ENCODE data around the gene PPP1R14D. TPM values are rescaled to one million over a fixed set of nuclear protein-coding genes. Genes with fewer than 3 reads are reported as not detected.

The PPP1R14D gene
- polyA plus RNA-seq, 3 donors: 0.13 to 1.2 TPM; not detected in 1

DNA sequence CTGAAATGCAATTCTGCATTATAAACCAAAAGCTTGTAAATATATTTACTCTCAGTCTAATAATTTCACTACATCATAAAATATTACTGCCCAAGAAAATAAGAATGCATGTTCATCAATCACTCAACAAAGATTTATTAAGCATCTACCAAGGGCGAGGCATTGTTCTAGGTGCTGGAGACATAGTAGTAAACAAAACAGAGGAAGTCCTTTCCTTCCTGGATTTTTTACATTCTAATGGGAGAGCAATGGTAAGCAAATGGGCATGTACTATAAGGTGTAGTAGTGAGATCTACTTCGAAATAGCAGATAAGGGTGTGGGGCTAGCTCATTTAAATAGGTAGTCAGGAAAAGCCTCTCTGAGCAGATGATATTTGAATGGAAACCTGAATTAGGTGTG is 32.5 kb downstream of the PPP1R14D start:
- no peak overlapping the region for H3K27ac ChIP-seq (ENCODE audit: low read depth, low read length)
- 65 to 75% (median 67%) methylated on average over 2 of the region's 2 CpGs for WGBS, 3 donors

DNA sequence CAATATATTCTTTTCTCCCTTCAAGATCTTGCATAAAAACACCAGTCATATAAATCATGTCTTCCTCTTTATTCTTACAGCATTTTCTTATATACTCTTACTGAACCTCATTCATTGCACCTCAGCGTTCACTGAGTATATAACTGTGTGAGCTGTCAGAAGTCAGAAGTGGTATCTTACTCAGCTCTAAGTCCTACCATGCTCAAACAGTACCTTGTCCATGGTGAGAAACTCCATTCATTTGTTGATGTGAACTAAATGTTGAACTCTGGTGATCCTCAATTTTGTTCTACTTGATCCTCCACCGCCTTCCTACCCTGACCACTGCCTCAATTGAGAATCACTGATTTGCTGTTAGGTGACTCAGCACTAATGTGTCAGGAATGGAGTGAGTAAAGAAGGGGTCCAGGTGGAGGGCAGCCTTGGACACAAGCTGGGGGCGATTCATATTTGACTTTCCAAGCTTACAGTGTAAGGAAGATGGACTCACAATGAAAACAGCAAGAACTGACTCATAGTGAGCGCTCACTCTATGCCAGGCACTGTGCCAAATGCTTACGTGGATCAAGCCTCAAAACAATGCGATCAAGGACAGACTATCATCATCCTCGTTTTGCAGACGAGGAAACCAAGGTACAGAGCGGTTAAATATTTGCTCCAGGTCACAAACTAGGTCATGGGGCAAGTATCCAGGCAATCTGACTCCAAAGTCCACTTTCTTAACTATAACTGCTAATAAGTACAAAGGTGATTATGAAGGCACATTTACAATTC is 35.1 kb downstream of the PPP1R14D start:
- 41 to 73% (median 72%) methylated on average over 9 of the region's 9 CpGs for WGBS, 3 donors

DNA sequence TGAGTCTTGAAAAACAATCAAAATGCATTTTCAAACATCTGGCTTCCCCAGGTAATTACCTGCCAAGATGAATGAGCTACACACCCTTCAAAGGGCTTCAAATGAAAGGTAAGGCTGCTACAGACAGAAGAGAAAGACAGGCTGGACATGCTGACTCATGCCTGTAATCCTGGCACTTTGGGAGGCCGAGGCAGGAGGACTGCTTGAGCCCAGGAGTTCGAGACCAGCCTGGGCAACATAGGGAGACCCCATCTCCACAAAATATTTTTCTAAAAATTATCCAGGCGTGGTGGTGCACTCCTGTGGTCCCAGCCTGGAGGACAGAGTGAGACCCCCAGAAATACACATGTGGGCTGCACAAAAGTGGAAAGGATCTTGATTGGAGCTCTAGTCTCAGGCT is 36.1 kb downstream of the PPP1R14D start:
- 81 to 99% (median 95%) methylated on average over 3 of the region's 3 CpGs for WGBS, 3 donors
- no peak overlapping the region for H3K27ac ChIP-seq (ENCODE audit: low read depth, low read length)

More for the DNA sequence above, 35.1 kb downstream of the PPP1R14D start:
- no peak overlapping the region for H3K27ac ChIP-seq (ENCODE audit: low read depth, low read length)

DNA sequence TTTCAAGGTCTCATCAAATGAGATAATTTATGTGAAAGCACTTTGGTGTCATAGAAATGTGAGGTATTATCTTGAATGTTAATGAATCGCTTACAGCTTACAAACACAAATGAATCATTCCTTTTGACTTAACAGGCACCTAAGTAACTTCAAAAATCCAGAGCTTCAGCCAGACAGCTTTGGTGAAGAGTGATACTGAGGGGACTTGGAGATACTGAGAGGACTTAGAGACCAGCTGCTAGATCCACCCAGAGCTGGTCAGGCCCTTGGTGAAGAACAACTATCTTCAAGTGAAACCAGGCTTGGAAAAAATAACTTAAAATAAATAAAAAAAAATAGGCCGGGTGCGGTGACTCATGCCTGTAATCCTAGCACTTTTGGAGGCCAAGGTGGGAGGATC is 37.8 kb downstream of the PPP1R14D start:
- H3K27ac ChIP-seq (ENCODE audit: low read depth, low read length): no peak overlapping the region
- WGBS, 3 donors: 61 to 89% (median 81%) methylated on average over 3 of the region's 3 CpGs

DNA sequence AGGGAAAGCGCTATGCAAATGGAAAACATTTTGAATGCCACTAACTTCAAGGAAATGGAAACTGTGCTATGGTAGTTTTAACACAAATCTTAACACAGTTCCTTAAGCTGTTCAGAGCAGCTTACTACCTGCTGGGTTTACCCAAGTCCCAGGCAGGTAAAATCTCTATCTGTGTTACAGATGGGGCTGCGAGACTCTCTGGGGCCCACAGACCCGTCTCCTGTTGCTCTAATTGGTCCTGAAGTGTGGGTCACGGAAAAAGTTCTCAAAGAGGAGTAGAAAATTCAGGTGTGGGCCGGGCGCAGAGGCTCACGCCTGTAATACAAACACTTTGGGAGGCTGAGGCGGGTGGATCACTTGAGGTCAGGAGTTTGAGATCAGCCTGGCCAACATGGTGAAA is 38.5 kb downstream of the PPP1R14D start:
- no peak overlapping the region for H3K27ac ChIP-seq (ENCODE audit: low read depth, low read length)
- WGBS, 3 donors: 88 to 95% (median 91%) methylated on average over 8 of the region's 8 CpGs

DNA sequence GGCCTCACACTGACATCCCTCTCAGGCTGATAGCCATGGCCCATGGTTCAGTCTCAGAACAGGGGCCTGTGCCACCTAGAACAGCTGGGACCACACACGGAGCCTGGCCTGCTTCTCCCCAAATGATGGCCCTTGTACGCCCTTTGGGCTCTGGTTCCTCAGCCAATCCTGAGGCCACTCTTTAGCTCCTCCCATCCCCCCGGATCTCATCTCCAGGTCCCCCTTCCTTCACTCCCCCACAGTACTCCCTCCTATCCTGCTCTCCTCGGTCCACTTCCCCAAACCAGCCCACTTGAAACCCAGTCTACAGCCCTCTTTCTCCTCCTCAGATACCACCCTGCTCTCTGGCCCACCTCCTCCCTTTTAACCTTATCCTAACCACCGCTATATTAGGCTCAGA is 39.4 kb downstream of the PPP1R14D start:
- no peak overlapping the region for H3K27ac ChIP-seq (ENCODE audit: low read depth, low read length)

DNA sequence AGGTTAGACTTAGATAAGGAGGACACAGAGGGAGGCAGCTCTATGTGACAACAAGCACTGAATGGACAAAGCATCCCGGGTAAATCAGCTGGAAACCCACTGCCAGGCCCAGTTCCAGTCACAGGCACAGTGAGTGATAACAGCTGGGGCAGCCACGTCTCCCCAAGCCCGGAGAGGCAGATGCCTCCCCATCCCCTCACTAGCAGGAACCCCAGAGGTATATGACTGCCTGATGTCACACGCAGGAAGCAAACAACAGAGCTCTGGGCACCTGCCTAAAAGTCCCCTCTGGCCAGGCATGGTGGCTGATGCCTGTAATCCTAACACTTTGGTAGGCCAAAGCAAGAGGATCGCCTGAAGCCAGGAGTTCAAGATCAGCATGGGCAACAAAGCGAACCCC is 40.5 kb downstream of the PPP1R14D start:
- no peak overlapping the region for H3K27ac ChIP-seq (ENCODE audit: low read depth, low read length)
- 58 to 76% (median 68%) methylated on average over 6 of the region's 6 CpGs for WGBS, 3 donors

More for the DNA sequence above, 39.4 kb downstream of the PPP1R14D start:
- 75 to 93% (median 81%) methylated on average over 5 of the region's 5 CpGs for WGBS, 3 donors

DNA sequence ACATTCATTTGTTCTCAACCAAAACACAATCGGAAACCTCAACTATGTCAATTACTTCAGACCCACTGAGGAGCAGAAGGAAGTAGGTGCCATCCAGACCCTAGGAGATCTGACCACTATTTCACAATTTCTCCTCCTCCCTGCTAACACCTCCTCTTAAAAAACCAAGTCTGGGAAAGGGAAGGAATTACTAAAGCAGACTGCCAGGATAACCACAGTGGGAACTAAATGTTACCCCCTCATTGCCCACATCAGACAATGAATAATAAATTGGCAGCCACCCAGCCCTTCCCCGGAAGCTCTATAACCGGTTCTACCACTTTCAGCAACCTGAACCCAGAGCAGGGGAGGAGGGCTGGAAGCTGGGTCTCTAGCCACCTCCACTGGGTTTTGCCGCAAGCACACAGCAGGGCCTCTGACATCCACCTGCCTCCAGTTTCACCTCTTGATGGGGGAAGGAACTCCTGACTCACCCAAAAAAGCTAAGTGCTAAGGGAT is 41.1 kb downstream of the PPP1R14D start:
- WGBS, 3 donors: 5 to 26% (median 21%) methylated on average over 4 of the region's 4 CpGs
- no peak overlapping the region for H3K27ac ChIP-seq (ENCODE audit: low read depth, low read length)

DNA sequence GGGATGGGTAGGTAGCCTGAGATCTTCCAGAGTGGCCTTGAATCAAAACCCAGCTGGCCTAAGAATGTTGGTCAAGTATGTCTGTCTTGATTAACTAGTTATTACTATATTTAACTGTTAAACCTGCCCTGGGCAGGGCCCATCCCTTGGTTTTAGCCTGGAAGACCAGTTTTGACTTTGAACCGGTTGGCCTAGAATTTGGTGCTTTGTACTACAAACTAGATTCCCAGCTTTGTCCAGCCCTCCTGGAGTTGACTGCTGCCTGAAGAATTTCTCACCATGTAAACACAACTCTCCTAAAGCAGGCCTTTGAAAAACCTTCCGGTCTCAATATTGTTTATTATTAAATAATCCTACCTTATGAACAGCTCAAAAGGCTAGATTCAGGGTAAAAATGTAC is 42.7 kb downstream of the PPP1R14D start:
- 61 to 90% (median 89%) methylated on average over 2 of the region's 2 CpGs for WGBS, 3 donors
- no peak overlapping the region for H3K27ac ChIP-seq (ENCODE audit: low read depth, low read length)

DNA sequence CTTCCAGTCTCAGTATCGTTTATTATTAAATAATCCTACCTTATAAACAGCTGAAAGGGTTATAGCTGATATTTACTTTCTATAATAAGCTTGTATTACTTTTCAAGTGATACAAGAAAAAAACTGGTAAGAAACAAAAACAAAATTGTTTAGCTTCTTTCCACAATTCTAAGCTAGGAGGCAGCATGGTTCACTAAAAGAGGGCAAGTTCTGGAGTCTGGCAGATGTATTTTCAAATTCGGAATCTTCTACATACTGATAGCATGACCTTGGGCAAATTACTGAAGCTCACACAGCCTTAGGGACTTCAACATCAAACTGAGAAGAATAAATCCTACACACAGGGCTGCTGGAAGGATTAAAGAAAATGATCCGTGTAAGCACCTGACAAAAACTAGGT is 43.3 kb downstream of the PPP1R14D start:
- 58 to 83% (median 82%) methylated on average over 3 of the region's 3 CpGs for WGBS, 3 donors
- no peak overlapping the region for H3K27ac ChIP-seq (ENCODE audit: low read depth, low read length)

DNA sequence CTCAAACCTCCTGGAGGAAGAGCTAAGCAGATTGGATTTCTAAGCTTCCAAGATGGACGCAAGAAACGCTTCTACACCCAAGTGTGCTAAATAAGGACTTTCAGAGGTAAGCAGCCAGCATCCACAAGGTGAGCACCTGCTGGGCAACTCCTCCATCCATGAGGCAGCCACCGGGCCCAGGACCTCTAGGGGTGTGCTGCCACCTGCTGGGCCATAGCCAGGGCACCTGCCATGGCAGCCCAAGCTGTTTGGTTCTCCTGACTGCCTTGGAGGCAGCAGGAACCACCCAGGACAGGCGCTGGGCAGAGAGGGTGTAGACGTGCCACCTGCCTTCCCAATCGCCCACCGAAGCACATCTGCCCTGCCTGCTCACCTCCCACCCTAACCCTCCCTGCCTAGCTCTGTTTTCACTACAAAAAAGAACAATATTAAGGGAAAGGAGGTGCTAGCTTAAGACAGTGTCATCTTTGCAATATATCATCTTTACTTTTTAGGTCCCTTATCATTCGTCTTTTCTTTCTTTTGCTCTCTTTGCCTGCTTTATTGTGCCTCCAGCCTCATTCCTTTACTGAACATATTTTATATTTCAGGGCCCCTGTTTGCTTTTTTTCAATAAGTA is 45.8 kb downstream of the PPP1R14D start:
- H3K27ac ChIP-seq (ENCODE audit: low read depth, low read length): no peak overlapping the region
- 31 to 68% (median 57%) methylated on average over 8 of the region's 8 CpGs for WGBS, 3 donors

DNA sequence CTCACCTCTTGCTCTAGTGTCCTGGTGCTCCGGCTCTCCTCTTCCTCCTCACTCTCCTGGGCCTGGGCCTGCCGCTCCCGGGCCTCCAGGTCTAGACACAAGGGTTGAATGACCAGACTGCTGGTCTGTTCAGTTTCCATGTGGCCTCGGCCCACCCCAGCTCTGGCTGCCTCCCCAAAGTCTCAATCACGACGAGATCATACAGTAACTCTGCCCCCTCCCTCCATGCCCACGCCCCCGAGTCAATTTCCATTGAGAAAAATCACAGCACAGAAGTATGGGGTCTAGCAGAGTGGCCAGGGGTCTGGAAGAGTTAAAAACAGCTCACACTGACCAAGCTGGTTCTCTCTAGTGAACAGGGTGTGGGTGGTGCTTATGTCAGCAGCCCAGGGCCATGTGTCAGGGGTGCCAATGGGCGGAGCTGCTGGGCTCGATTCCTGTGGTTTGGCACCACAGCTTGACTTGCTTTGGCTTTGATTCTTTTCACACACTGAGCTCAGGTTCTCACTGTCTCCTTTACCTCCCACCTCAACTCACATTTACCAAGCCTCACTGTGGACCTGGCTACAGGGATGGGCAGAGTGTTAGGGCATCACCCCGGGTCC is 51.9 kb downstream of the PPP1R14D start:
- H3K27ac ChIP-seq (ENCODE audit: low read depth, low read length): no peak overlapping the region
- 75 to 77% (median 76%) methylated on average over 11 of the region's 11 CpGs for WGBS, 3 donors

DNA sequence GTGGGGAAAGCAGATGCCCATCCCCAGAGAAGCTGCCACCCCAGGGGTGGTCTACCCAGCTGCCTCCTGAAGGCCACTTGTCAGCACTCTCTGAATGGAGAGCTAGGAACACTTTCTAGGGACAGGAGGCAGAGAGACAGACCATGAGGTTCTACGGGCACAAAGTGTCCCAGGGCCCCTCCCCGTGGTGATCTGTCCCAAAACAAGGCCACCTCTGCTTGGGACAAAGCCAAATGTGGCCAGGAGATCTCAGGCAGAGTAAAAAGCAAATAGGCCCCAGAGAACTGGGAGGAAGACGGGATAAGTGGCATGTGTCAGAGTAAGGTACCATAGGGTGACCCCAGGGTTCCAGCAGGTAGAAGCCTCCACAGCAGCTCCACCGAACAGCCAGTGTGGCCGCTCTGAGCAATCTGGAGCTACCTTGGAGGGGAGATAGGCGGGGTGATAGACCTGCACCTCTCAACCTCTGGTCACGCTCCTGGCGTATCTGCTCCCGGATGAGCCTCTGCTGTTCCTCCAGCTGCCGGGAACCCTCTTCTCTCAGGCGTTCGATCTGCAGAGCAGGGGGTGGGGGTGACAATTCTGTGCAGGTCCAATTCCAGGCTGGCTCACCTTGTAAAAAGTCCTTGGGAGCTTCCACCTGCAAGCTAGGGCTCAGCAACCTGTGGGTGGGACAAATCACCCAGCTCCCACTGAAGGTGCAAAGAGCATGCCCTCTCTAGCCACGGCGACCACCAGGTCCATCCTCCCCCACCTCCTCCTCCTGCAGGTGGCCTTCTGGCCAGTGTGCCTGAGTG is 52.6 kb downstream of the PPP1R14D start:
- 93 to 98% (median 97%) methylated on average over 14 of the region's 14 CpGs for WGBS, 3 donors
- no peak overlapping the region for H3K27ac ChIP-seq (ENCODE audit: low read depth, low read length)

DNA sequence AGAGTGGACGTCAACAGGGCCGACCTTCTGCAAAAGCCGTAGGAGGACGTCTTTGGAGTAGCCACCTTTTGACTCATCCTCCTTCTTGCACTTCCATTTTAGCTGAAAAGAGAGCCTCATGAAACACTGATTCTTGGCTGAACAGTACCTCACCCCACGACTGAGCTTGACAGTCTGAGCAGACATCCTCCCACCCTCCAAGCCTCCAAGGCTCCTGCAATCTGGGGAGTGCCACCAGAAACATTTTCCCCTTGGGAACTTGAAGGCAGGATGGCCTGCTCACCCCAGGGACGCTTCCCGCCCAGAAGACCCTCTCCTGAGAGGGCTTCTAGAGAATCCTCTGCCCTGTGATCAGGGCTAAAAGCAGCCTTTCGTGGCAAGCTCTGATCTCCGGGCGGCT is 53.5 kb downstream of the PPP1R14D start:
- WGBS, 3 donors: 91 to 96% (median 92%) methylated on average over 10 of the region's 10 CpGs
- no peak overlapping the region for H3K27ac ChIP-seq (ENCODE audit: low read depth, low read length)

DNA sequence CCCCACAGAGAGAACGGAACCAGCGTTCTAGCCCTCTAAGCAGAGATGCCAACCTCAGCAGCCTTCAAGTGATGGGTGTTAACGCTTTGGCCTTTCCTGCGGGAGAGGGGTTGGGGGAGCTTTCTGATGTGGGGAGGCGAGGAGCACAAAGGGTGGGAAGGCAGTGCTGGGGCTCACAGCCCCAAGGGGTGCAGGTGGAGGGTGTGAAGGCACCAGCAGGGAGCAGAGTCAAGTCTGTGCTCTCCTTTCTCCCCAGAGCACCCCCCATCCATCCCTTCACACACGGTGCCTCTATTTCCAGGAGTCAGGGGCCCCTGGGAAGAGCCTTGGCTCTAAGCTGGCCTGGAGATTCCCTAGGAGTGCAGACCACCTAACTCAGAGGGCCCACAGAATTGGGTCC is 54.6 kb downstream of the PPP1R14D start:
- WGBS, 3 donors: 90 to 95% (median 94%) methylated on average over 6 of the region's 6 CpGs
- H3K27ac ChIP-seq (ENCODE audit: low read depth, low read length): no peak overlapping the region

DNA sequence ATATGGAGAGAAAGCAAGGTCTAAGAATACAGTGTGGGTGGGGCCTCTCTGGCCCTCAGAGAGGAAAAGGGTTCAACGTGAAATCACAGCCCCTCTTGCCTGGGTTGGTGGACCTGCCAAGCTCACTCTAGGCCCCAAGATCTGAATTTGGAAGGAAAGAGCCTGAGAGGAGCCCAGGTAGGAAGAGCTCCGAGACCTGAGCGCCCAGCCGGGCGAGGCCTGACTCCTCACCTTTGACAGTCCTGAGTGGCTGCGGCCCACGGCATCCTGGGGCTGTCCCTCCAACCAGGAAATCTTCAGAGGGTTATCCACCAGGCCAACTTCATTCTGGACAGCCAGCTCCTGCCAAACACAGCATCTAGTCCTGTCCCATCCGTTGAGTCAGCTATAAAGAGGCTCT is 55.0 kb downstream of the PPP1R14D start:
- WGBS, 3 donors: 90 to 95% (median 93%) methylated on average over 8 of the region's 8 CpGs
- no peak overlapping the region for H3K27ac ChIP-seq (ENCODE audit: low read depth, low read length)

DNA sequence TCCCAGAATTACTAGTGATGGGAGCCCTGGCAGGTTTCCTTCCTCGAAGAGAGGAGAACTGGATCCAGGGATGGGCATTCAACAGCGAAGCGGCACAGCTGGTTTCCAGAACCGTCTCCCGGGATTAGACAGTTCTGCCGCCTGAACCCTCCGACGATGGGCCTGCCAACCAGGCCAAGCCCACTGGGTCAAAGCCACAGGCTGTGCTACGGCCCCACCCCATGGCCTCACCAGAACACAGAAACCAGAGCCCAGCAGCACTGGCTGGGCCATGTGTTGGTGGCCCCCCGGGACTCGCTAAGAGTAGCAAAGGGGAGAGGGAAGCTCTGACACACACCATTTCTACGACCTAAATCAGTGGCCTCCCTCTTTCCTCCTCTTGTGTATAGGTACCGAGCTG is 56.5 kb downstream of the PPP1R14D start:
- H3K27ac ChIP-seq (ENCODE audit: low read depth, low read length): no peak overlapping the region
- WGBS, 3 donors: 76 to 84% (median 82%) methylated on average over 13 of the region's 13 CpGs

DNA sequence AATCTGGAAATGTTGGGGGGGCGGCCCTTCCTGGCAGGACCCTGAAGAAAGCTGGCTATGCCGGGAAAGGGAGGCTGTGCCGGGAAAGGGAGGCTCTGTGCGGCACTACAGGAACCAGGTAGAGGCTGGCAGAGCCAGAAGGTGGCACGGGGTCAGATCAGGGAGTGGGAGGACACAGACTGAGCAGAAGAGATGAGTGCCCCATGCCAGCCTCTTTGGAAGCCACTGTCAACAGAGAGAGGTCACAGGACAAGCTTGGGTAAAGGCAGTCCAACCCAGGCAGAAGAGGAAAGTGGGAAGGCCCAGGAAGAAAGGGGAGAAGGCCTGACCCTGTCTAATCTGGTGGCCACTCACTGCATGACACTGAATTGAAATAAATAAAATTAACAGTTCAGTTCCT is 57.3 kb downstream of the PPP1R14D start:
- no peak overlapping the region for H3K27ac ChIP-seq (ENCODE audit: low read depth, low read length)
- 94 to 100% (median 96%) methylated on average over 5 of the region's 5 CpGs for WGBS, 3 donors

All from adipose tissue (tissue), 3 donors.